ENCODE measurements around the gene IREB2. TPM values are rescaled to one million over a fixed set of nuclear protein-coding genes. Genes with fewer than 3 reads are reported as not detected.
A peak's percentile ranks its signal among the peaks of the same experiment; 100 is the strongest.

The IREB2 gene
- total and polyA plus RNA-seq, 7 donors: 11.0 to 46.5 (median 29.2) TPM

GRCh38 chr15:78408355-78408640, 29.7 kb upstream of the IREB2 start:
- ATAC-seq: no peak
- intact Hi-C loops (cut with DNase I): no loop called here
- no peak for DNase-seq
- 52 to 59% (median 58%) methylated on average over 4 of the region's 4 CpGs for WGBS, 3 donors
- H3K4me1 ChIP-seq: no peaks in the 10 kb centered on the region
- no peak overlapping the region for H3K27ac ChIP-seq
- H3K27me3 ChIP-seq (ENCODE audit: insufficient read depth in 3 of 3, low read length in 2 of 3): peaks cover 0 to 14% (median 0%) of the 10 kb centered on the region in 3 donors
- H3K4me3 ChIP-seq: no peak overlapping the region
- no peaks in the 10 kb centered on the region for H3K36me3 ChIP-seq (ENCODE audit: insufficient read depth in 1 of 2, low read depth in 1 of 2)
- TF ChIP-seq CTCF (IDR thresholded peaks at IDR 0.05): no peak
- no peaks in the 10 kb centered on the region for H3K9me3 ChIP-seq

- Histone ChIP-seq H3K36me3 (ENCODE audit: insufficient read depth in 1 of 2, low read depth in 1 of 2) (no peaks in the 10 kb centered on the region), H3K4me3 (no peak overlapping the region), H3K4me1 (no peaks in the 10 kb centered on the region), H3K27me3 (ENCODE audit: insufficient read depth in 3 of 3, low read length in 2 of 3) (peaks cover 0 to 14% (median 0%) of the 10 kb centered on the region in 3 donors), H3K27ac (no peak overlapping the region), H3K9me3 (no peaks in the 10 kb centered on the region)
- no peak for TF ChIP-seq CTCF (IDR thresholded peaks at IDR 0.05)
- intact Hi-C loops (cut with DNase I): no loop called here
- no peak for ATAC-seq
- 41 to 47% (median 42%) methylated on average over 2 of the region's 2 CpGs for WGBS, 3 donors
- DNase-seq: no peak
These were observed 29.1 kb upstream of the IREB2 start for GRCh38 chr15:78408961-78409360.

GRCh38 chr15:78411061-78411460, 27.0 kb upstream of the IREB2 start:
- WGBS, 3 donors: 39 to 53% (median 53%) methylated on average over 1 of the region's 1 CpG
- H3K4me1 ChIP-seq: no peaks in the 10 kb centered on the region
- no peaks in the 10 kb centered on the region for H3K36me3 ChIP-seq (ENCODE audit: insufficient read depth in 1 of 2, low read depth in 1 of 2)
- H3K4me3 ChIP-seq: no peak overlapping the region
- no peak for DNase-seq
- no peaks in the 10 kb centered on the region for H3K27me3 ChIP-seq (ENCODE audit: insufficient read depth in 3 of 3, low read length in 2 of 3)
- no peak for TF ChIP-seq CTCF (IDR thresholded peaks at IDR 0.05)
- H3K9me3 ChIP-seq: no peaks in the 10 kb centered on the region
- intact Hi-C loops (cut with DNase I): no loop called here
- no peak for ATAC-seq
- no peak overlapping the region for H3K27ac ChIP-seq

- H3K9me3 ChIP-seq: no peaks in the 10 kb centered on the region
- no peaks in the 10 kb centered on the region for H3K27me3 ChIP-seq (ENCODE audit: insufficient read depth in 3 of 3, low read length in 2 of 3)
- intact Hi-C loops (cut with DNase I): no loop called here
- H3K36me3 ChIP-seq (ENCODE audit: insufficient read depth in 1 of 2, low read depth in 1 of 2): no peaks in the 10 kb centered on the region
- H3K27ac ChIP-seq: no peak overlapping the region
- DNase-seq (no peak), ATAC-seq (no peak)
- 62 to 73% (median 64%) methylated on average over 3 of the region's 3 CpGs for WGBS, 3 donors
- TF ChIP-seq CTCF (IDR thresholded peaks at IDR 0.05): no peak
- no peaks in the 10 kb centered on the region for H3K4me1 ChIP-seq
- no peak overlapping the region for H3K4me3 ChIP-seq
These were observed 23.3 kb upstream of the IREB2 start for GRCh38 chr15:78414621-78415250.

GRCh38 chr15:78415284-78415683, 22.7 kb upstream of the IREB2 start:
- Histone ChIP-seq H3K4me1 (no peaks in the 10 kb centered on the region), H3K27ac (no peak overlapping the region), H3K27me3 (ENCODE audit: insufficient read depth in 3 of 3, low read length in 2 of 3) (no peaks in the 10 kb centered on the region), H3K36me3 (ENCODE audit: insufficient read depth in 1 of 2, low read depth in 1 of 2) (no peaks in the 10 kb centered on the region), H3K4me3 (no peak overlapping the region), H3K9me3 (no peaks in the 10 kb centered on the region)
- peak; percentile 17 for TF ChIP-seq CTCF (IDR thresholded peaks at IDR 0.05)
- intact Hi-C loops (cut with DNase I): no loop called here
- no peak for ATAC-seq
- no peak for DNase-seq
- WGBS, 3 donors: 44 to 57% (median 49%) methylated on average over 4 of the region's 4 CpGs

Measured in psoas muscle (tissue), 8 donors.